Activated T-helper 2 cell treated with anti-CD3 and anti-CD28 coated beads, Interferon-gamma antibody, Interleukin-2, Interleukin-4, amounts not matched to agents 10 μg/mL and 5 μg/mL and 100 μg/mL, durations not matched to agents 14 hours and 24 hours and 36 hours (primary cell): ENCODE results near the gene SP3. TPM values are rescaled to one million over a fixed set of nuclear protein-coding genes. Genes with fewer than 3 reads are reported as not detected.

Source experiments
- DNase-seq: peaks from one replicate; pipeline ENCODE4 v3.0.0; 2021; ENCODE audit warnings: low spot score
- H3K27ac Mint-ChIP-seq: one replicate; pipeline ENCODE4 v1.8.0; 2021; ENCODE audit warnings: mixed read lengths
- H3K27me3 Mint-ChIP-seq: one replicate; pipeline ENCODE4 v1.8.0; 2021; ENCODE audit warnings: low read depth, mixed read lengths
- H3K36me3 Mint-ChIP-seq: one replicate; pipeline ENCODE4 v1.8.0; 2021; ENCODE audit warnings: low read depth, mixed read lengths
- H3K4me1 Mint-ChIP-seq: one replicate; pipeline ENCODE4 v1.8.0; 2021; ENCODE audit warnings: low read depth, mixed read lengths
- H3K4me3 Mint-ChIP-seq: one replicate; pipeline ENCODE4 v1.8.0; 2021; ENCODE audit warnings: low read depth, mild to moderate bottlenecking, moderate library complexity, mixed read lengths
- H3K9me3 Mint-ChIP-seq: one replicate; pipeline ENCODE4 v1.8.0; 2021; ENCODE audit warnings: mixed read lengths
- intact Hi-C: fragments of 100-400 bp; cut with micrococcal nuclease; formaldehyde crosslinking; loops from one replicate; pipeline ENCODE4 v1.15.1; 2023
- total RNA-seq: library from RNA; stranded (reverse); gene quantifications from 2 replicates; pipeline ENCODE4 v1.2.3, GENCODE V29; 2022

Gene SP3
- total RNA-seq, 1 donor from 2014 or later, result 104 TPM

- H3K4me1 Mint-ChIP-seq, result peaks cover 51% of the 10 kb centered on the region
- H3K27ac Mint-ChIP-seq, result peak overlapping the region; percentile 11
- no peak overlapping the region for H3K4me3 Mint-ChIP-seq
- peaks cover 74% of the 10 kb centered on the region for H3K36me3 Mint-ChIP-seq
- intact Hi-C loops, result no loop called here
- no peaks in the 10 kb centered on the region for H3K9me3 Mint-ChIP-seq
- no peaks in the 10 kb centered on the region for H3K27me3 Mint-ChIP-seq
- no peak for DNase-seq
Observed at GRCh38 chr2:173947131-173947530, 18.0 kb downstream of the SP3 start.

GRCh38 chr2:173943738-173944137 is 21.4 kb downstream of the SP3 start:
- peaks cover 63% of the 10 kb centered on the region for H3K4me1 Mint-ChIP-seq
- no peaks in the 10 kb centered on the region for H3K27me3 Mint-ChIP-seq
- H3K4me3 Mint-ChIP-seq, result no peak overlapping the region
- H3K36me3 Mint-ChIP-seq, result peaks cover 67% of the 10 kb centered on the region
- peak overlapping the region; percentile 65 for H3K27ac Mint-ChIP-seq
- intact Hi-C loops, result loop anchor here (2.0 kb wide), 1 partner anchor 19 kb away; no protein-coding TSS in a partner anchor
- H3K9me3 Mint-ChIP-seq, result no peaks in the 10 kb centered on the region
- no peak for DNase-seq

DNA sequence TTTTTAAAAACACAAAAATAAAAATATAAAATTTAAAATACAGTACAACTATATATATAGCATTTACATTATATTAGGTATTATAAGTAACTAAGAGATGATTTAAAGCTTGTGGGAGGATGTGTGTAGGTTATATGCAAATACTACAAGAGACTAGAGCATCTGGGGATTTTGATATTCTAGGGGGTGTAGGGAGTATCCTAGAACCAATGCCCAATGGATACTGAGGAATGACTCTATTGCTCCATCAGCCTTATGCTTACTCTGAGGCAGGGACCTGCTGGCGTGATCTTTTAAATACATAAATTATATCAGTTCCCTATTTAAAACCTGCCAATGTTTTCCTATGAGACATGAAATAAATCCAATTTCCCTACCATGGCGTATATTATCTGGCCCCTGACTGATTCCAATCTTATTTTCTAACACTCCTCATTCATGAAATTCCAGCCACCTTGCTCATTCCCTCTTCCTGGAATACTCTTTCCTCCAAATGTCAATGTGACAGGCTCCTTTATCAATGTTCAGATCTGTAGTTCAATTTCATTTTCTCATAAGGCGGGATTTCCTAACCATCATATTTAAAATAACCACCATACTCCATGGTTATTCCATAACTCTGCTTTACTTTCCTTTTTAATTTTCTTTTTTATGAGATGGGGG is 22.2 kb downstream of the SP3 start:
- intact Hi-C loops, result loop anchor here (2.0 kb wide), 1 partner anchor 20 kb away; no protein-coding TSS in a partner anchor
- peak overlapping the region; percentile 65 for H3K27ac Mint-ChIP-seq

GRCh38 chr2:173941567-173941966 is 23.6 kb downstream of the SP3 start:
- Mint-ChIP-seq H3K36me3 (peaks cover 54% of the 10 kb centered on the region), H3K4me1 (peaks cover 55% of the 10 kb centered on the region), H3K27me3 (no peaks in the 10 kb centered on the region), H3K4me3 (no peak overlapping the region), H3K9me3 (no peaks in the 10 kb centered on the region), H3K27ac (peak overlapping the region; percentile 77)
- intact Hi-C loops, result no loop called here
- DNase-seq, result no peak

More for the DNA sequence above, 22.2 kb downstream of the SP3 start:
- Mint-ChIP-seq H3K36me3 (peaks cover 67% of the 10 kb centered on the region), H3K4me1 (peaks cover 65% of the 10 kb centered on the region), H3K27me3 (no peaks in the 10 kb centered on the region), H3K9me3 (no peaks in the 10 kb centered on the region), H3K4me3 (no peak overlapping the region)
- no peak for DNase-seq

GRCh38 chr2:173940208-173941020 is 24.8 kb downstream of the SP3 start:
- Mint-ChIP-seq H3K27me3 (no peaks in the 10 kb centered on the region), H3K4me1 (peaks cover 53% of the 10 kb centered on the region), H3K9me3 (no peaks in the 10 kb centered on the region), H3K4me3 (no peak overlapping the region), H3K27ac (peak overlapping the region; percentile 81), H3K36me3 (peaks cover 48% of the 10 kb centered on the region)
- no peak for DNase-seq
- intact Hi-C loops, result no loop called here

GRCh38 chr2:173938700-173939384 is 26.3 kb downstream of the SP3 start:
- intact Hi-C loops, result no loop called here
- Mint-ChIP-seq H3K36me3 (peaks cover 47% of the 10 kb centered on the region), H3K4me1 (peaks cover 49% of the 10 kb centered on the region), H3K27me3 (no peaks in the 10 kb centered on the region), H3K4me3 (no peak overlapping the region), H3K27ac (peak overlapping the region; percentile 19), H3K9me3 (no peaks in the 10 kb centered on the region)
- DNase-seq, result no peak

DNA sequence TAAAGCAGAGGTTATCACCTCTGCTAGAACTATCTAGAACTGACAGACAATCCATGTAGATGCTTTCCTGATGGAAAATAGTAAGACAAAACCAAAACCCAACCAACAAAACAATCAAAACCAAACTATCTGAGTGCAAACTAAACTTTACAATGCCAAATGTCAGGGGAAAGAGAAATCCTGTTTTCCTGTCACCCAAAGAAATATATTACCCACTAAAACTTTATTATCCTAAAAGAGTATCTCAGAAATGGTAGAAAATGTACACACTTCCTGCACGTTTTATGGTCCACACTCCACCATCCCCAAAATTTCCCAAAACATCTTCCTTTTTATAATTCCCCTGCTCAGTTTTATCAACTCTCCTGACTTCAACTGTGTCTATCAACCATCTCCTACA is 29.9 kb downstream of the SP3 start:
- peaks cover 21% of the 10 kb centered on the region for H3K4me1 Mint-ChIP-seq
- peaks cover 41% of the 10 kb centered on the region for H3K36me3 Mint-ChIP-seq
- no peaks in the 10 kb centered on the region for H3K27me3 Mint-ChIP-seq
- H3K27ac Mint-ChIP-seq, result no peak overlapping the region
- intact Hi-C loops, result no loop called here
- DNase-seq, result no peak
- no peaks in the 10 kb centered on the region for H3K9me3 Mint-ChIP-seq
- H3K4me3 Mint-ChIP-seq, result no peak overlapping the region

- Mint-ChIP-seq H3K36me3 (peaks cover 39% of the 10 kb centered on the region), H3K27ac (no peak overlapping the region), H3K9me3 (no peaks in the 10 kb centered on the region), H3K4me3 (no peak overlapping the region), H3K27me3 (no peaks in the 10 kb centered on the region), H3K4me1 (peaks cover 17% of the 10 kb centered on the region)
- intact Hi-C loops, result no loop called here
- no peak for DNase-seq
Observed at GRCh38 chr2:173934895-173935294, 30.3 kb downstream of the SP3 start.

DNA sequence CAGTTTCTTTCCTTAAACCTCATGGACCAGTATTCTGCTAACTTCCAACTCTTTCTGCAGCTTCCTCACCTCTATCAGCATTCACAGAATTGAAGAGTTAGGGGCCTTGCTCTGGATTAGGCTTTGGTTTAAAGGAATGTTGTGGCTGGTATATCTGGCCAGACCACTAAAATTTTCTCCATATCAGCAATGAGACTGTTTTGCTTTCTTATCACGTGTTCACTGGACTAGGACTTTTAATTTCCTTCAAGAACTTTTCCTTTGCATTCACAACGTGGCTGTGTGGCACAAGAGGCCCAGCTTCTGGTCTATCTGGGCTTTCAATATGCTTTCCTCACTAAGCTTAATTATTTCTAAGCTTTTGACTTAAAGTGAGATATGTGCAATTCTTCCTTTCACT is 33.4 kb downstream of the SP3 start:
- Mint-ChIP-seq H3K4me3 (no peak overlapping the region), H3K27ac (no peak overlapping the region), H3K36me3 (peaks cover 52% of the 10 kb centered on the region), H3K27me3 (no peaks in the 10 kb centered on the region), H3K4me1 (peaks cover 6% of the 10 kb centered on the region), H3K9me3 (peaks cover 3% of the 10 kb centered on the region)
- DNase-seq, result no peak
- intact Hi-C loops, result no loop called here

- Mint-ChIP-seq H3K4me3 (no peak overlapping the region), H3K27me3 (no peaks in the 10 kb centered on the region), H3K27ac (no peak overlapping the region), H3K4me1 (peaks cover 13% of the 10 kb centered on the region), H3K9me3 (peaks cover 3% of the 10 kb centered on the region), H3K36me3 (peaks cover 53% of the 10 kb centered on the region)
- intact Hi-C loops, result loop anchor here (5.0 kb wide), 1 partner anchor 33 kb away; no protein-coding TSS in a partner anchor
- DNase-seq, result no peak
Observed at GRCh38 chr2:173929441-173929840, 35.7 kb downstream of the SP3 start.

- no peak for DNase-seq
- intact Hi-C loops, result loop anchor here (5.0 kb wide), 1 partner anchor 35 kb away; no protein-coding TSS in a partner anchor
- Mint-ChIP-seq H3K9me3 (peaks cover 3% of the 10 kb centered on the region), H3K27me3 (no peaks in the 10 kb centered on the region), H3K4me1 (peaks cover 30% of the 10 kb centered on the region), H3K27ac (no peak overlapping the region), H3K4me3 (no peak overlapping the region), H3K36me3 (peaks cover 47% of the 10 kb centered on the region)
Observed at GRCh38 chr2:173926875-173927274, 38.3 kb downstream of the SP3 start.

- Mint-ChIP-seq H3K4me3 (no peak overlapping the region), H3K9me3 (peaks cover 3% of the 10 kb centered on the region), H3K27me3 (no peaks in the 10 kb centered on the region), H3K36me3 (peaks cover 37% of the 10 kb centered on the region), H3K27ac (no peak overlapping the region), H3K4me1 (peaks cover 40% of the 10 kb centered on the region)
- intact Hi-C loops, result no loop called here
- no peak for DNase-seq
Observed at GRCh38 chr2:173924285-173924684, 40.9 kb downstream of the SP3 start.
